GM12801 (cell line): ENCODE measurements around the gene HOMEZ.

Experiments
- CTCF ChIP-seq: IDR thresholded peaks from one replicate; pipeline ENCODE4 v1.5.1; 2011; ENCODE audit warnings: control low read depth; ENCODE audit not compliant: insufficient read length; ENCODE audit errors: extremely low read depth

The HOMEZ gene

DNA sequence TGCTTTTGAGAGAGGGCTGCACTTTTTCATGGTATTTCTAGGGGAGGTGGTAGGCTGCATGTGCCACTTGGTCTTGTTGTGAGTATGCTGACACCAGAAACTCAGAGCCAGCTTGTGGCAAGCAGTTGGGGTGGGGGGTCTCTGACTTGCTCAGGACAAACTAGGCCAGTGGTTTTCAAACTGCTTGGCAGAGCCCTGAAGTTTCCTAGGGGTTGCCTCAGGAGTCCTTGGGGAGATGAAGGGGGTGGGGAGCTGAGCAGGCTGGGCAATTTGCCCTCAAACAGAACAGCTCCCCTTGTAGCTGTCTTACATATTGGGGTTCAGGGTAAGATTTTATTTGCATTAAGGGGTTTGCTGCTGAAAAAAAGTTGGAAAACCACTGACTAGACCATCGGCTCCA lies 24.6 kb upstream of the HOMEZ start:
- no peak for TF ChIP-seq CTCF

- no peak for TF ChIP-seq CTCF
Measured at GRCh38 chr14:23308721-23309445, 23.0 kb upstream of the HOMEZ start.

- no peak for TF ChIP-seq CTCF
Measured at GRCh38 chr14:23307687-23308644, 22.0 kb upstream of the HOMEZ start.

DNA sequence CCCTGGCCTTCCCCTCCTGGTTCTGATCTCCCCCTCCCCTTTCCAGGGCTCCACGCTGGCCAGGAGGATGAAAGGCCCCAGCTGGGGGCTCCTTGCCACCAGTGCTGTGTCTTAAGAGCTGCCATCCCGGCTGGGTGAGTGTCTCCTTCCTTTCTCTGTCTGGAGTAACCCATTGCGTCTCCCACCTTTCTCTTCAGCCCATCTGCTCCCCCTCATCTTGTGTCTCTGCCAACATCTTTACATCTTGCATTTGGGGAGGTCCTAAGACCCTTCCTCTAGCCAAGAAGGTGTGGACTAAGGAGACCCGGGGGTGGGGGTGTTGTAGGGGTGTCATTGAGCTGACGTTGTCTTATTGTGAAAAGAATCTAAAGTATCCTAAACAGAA lies 21.2 kb upstream of the HOMEZ start:
- no peak for TF ChIP-seq CTCF

DNA sequence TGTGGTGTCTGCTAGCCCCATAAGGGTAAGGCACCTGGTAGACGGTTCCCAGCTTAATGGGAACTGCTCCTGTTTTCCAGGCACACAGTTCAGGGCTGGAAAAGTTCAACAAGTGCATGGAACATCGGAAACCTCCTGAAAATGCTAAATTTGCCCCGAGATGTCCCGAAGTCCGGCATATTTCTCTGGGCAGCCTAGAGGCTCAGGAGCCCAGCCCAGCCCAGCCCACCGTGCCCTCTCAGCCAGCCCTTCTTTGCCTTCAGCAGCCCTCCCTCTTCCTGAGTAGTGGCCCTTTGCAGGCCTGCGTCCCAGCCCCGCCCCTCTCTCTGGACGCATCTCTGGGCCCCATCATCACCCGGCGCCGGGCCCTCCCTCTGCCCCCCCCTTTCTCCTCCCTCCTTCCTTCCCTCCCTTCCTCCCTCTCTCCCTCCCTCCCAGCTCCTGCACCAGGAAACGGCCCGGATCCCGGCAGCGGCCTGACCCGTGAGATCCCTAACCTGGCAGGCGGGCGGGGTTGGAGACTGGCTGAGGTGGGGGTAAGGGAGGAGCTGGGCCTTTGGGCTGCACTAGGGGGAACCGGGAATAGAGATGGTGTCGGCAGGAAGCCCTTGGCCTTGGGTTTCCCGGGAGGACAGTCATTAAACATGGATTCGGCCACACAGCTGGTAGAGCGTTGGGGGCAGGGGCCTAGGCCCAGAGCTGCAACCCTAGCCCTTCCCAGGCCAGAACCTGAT lies 20.6 kb upstream of the HOMEZ start, which contains the start of gene BCL2L2:
Gene BCL2L2 (plus strand): TSS at position 422 of the 734 bp plus-strand sequence. CDS start 935 bp downstream, outside the sequence.
- no peak for TF ChIP-seq CTCF

DNA sequence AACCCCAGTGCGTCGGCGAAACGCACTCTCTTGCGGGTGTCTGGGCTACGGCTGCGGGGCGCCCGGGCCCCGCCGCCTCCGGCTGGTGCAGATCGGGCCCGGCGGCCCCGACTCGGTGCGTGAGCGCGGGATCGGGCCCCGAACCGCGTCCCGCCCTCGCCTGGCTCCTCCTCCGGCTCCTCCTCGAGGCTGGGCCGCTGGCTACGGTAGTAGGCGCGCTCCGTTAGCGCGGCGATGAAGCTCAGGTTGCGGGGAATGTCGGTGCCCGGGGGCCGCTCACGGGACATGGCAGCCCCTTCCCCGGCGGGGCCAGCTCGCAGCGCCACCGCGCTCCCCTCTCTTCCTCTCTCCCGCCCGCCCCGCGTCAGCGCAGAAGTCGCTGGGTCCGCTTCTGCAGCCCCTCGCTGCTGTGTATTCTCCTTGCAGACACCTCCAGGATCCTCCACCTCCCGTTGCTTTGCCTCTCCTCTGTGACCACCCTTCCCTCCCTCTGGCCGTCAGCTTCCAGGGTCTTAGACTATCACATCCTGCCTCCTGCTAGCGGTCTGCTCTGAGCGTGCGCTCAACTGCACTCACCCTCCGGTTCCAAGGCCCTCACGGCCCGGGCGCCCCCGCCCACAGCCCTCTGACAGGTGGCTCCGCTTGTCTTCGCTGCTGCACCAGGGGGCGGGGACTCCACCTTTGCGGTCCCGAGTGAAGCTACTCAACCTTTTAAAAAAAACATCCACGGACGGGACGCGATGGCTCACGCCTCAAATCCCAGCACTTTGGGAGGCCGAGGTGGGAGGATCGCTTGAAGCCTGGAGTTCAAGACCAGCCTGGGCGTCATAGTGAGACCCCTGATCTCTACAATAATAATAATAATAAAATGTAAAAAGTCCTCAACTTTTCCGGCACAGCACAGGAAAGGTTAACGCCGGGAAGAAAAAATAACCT lies 16.6 kb upstream of the HOMEZ start, which contains the start of gene PPP1R3E:
Gene PPP1R3E (minus strand): TSS at position 570 of the 936 bp plus-strand sequence. CDS start 283 bp downstream, at position 287.
- TF ChIP-seq CTCF, result no peak
